ENCODE data around the gene SKI.
"Not testable (repeated sequence)": the region's sequence is repeated elsewhere in the genome, so short reads cannot be mapped to it uniquely, and the experiment has no call there.

SKI gene

DNA sequence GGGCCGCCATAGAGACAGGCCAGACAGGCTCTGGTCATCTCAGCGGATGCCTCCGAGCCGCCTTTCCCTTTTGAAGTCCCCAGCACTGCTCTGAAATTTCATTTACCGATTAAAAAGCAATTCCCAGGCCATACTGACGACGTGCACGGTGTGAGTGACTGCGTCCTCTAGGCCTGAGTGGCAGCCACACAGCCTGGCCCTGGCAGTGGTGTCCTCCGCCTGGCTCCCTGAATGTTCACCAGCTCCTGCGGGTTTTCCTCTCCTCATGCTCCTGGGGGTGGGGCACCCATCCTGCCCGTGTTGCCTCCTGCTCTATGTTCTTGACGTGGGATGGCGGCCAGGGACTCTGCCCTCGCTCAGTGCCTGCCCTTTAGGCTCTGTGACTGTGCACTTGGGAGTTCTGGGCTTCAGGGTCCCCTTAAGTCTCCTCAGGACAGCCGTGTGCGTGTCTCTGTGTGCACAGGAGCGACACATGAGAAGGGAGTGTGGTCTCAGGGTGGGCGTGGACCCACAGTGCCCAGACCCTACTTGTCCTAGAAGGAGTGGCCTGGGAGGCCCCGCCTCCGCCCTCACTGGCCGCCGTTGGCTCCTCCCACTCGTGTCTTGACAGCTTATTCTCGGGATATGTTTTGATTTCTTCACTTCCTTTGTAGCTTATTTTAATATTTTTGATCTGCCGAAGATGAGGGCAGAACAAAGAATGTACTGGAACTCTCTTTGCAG is 3.6 kb downstream of the SKI start:
- DNase-seq = peak; percentile 91

- DNase-seq = no peak
Observed at GRCh38 chr1:2232255-2232915, 4.3 kb downstream of the SKI start.

DNA sequence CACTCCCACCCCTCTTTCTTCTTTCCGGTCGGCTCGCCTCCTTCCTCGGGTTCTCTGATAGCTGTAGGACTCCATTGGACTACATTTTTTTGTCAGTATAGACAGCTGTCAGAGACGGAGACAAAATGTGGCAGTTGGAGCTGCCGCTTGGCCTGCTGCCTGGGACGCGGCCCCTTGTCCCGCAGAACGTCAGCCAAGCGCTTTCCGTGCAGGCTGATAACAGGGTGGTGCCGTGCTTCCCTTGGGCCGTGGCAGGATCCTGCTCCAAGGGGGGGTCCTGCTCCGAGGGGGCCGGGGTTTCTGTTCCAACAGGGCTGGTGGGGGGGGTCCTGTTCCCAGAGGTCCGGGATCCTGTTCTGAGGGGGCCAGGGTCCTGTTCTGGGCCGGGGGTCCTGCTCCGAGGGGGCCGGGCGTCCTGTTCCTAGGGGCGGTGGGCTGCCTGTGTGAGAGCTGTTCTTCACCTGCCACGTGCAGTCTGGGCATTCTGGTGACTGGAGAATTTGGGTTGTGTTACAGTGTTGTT is 4.9 kb downstream of the SKI start:
- DNase-seq = peak; percentile 9

GRCh38 chr1:2233468-2233867 is 5.3 kb downstream of the SKI start:
- peak; percentile 7 for DNase-seq

GRCh38 chr1:2233997-2234761 is 6.1 kb downstream of the SKI start:
- DNase-seq = peak; percentile 86

- peak; percentile 49 for DNase-seq
Observed at GRCh38 chr1:2234762-2235113, 6.6 kb downstream of the SKI start.

- DNase-seq = peak; percentile 2
Observed at GRCh38 chr1:2235300-2235998, 7.3 kb downstream of the SKI start.

GRCh38 chr1:2236695-2237677 is 8.9 kb downstream of the SKI start:
- DNase-seq = peak; percentile 75

DNA sequence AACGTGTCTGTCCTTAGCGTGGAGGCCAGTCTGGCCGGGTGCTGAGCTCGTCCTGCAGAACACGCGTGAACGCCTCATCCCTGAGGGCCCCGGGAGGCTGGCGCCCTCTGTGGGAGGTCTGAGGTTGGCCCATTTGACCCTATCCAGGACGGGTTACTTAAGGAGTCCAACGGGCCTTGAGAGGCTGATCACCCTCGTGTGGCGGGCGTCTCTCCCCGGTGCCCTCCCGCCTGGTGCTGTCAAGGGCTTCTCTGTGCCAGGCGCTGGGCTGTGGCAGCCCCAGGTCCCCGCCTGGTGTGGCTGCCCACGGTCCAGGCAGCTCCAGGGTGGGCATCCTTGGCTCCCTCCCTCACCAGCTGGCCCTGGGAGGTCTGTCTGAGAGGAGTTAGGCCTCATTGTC is 9.7 kb downstream of the SKI start:
- peak; percentile 4 for DNase-seq

DNA sequence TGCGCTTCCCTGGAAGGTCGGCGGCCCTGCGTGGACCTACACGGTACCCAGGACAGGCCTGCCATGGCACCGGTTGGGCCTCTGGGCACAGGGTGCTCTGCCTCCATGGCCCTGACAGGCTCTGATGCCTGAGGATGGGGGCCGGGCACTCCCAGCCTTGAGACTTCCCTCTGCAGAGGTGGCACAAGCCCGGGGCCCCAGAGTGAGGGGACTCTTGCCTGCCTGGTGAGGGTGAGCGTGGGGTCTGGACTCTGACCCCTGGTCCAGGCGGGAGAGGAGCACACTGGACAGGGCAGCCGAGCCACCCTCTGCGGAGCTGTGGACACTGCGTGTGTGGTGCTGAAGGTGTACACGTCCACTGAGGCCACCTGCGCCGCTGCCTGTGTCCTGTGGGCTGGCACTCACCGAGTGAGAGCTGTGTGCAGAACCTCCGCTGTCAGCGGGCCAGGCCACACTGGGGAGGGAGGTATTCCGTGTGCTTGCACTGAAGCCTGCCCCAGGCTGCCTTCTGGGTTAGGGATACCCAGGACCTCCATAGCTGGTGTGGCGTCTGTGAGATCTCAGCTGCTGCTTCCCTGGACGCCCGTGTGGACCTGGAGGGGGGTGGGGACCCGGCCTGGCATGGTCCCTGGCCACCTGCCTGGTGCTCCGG is 10.4 kb downstream of the SKI start:
- DNase-seq = no peak

DNA sequence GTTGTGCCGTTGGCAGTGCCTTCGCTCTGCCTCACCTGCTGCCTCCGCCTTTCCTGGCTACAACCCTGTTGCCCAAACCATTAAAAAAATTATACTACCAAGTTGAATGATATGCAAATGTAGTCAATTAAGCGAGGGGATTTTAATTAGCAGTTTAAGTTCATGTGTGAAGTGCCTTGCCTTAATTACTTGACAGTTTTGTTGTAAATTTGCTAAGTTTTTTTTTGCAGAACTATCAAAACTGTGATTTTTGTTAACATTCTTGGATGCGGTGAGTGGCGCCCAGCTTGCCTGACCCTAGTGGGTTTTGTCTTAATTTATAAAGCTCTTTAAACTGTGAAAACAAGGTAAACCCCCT is 10.9 kb downstream of the SKI start:
- no peak for DNase-seq

DNA sequence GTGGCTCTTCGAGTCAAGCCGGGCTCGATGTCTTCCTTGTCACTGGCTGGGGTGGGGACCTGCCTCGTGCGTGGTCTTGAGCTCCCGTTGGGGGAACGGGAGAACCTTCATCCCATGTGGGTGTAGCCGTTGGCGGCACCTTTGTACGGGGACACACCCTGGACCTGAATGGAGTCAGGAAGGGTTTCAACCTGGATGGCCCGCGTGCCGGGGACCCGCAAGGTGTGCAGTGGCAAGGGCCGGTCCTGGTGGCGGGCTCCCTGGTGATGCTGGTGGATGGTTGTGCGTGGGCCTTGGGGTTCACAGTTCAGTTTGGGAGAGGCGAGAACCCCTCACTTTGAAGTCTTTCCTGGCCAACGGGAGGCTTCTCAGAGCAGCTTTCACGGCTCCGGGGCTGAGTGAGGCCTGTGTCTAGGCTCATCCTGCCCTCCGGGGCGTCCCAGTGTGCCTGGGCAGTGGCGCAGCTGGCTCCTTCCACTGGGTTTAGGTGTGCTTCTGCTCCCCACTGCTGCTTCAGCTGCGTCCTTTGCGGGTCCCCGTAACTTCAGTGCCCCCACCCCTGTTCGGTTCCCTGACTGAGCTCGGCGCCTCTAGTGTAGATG is 11.4 kb downstream of the SKI start:
- DNase-seq = no peak

DNA sequence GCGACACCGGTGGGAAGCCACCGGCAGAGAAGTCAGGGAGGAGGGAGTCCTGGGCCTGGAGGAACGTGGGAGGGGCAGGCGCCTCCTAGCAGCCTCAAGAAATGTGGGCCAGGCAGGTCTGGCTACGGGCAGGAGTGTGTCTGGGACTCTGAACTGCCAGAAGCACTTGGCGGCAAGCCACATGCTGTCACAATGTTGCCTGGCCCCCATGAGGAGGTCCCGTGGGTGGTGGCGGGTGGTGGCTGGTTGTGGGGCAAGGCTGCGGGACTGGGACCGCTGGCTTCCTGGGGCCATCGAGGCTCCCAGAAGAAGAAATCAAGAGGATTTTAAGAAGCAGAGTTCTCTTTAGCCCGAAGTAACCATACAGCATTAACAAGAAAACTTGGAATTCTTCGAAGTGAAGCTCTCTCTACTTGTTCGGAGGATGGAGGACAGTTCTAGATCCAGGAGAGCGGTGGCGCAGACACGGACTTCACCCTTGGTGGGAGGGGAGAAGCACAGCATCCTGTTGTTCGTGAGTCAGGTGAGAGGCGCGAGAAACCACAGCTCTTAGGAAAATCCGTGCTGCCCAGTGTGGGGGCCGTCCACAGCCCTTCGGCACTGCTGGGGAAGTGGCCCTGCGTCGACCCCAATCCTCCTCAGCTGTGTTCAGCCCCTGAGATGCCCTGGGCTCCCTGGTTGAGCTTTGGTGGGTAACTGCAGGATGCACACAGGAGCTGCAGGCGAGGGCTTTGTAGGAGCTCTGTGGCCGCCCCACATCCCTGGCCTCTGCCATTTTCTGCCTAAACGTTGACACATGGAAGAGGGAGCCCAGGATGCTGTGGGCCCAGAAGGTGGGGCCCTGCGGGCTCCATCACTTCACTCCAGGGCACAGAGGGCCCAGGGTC is 12.4 kb downstream of the SKI start:
- DNase-seq = peak; percentile 45

- no peak for DNase-seq
Observed at GRCh38 chr1:2241820-2242219, 13.7 kb downstream of the SKI start.

DNA sequence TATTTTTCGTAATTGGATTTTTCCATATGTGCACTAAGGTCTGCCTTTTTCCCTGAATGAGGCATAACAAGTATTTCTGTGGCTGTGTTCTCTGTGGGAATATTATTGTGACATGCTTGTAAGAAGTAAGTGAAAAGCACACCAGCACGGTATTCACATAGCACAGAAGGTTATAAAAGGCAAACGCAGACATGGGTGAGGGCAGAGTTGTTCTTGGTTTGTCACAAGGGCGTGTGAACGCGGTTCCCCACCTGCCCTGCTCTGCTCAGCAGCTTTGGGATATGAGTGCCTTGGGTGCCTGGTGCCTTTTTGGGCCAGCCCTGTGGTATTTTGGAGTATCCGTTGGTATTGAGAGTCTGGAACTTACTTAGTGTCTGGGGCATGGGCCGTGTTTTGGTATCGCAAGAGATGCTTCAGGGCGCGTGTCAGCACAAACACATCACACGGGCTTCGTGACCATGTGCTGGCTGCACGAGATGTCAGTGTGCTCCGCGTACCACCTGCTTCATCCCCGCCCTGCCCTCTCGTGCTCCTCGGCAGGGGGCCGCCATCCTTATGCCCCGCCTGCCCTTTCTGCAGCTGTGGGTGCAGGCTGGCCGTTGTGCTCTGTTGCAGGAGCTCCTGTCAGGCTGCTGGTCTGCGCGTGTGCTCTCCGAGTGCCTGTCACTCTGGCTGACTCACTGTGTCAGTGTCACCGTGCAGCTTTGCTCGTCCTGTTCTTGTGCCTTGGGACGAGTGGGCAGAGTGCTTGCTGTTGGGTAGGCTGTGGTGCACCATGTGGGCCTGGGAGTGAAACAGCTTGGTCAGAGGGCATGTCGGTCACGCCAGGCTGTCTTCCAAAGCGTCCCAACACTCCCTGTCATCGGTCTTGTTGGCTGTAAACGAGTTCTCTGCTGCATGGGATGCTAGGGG is 15.0 kb downstream of the SKI start:
- DNase-seq = no peak

- not testable (repeated sequence) for DNase-seq
Observed at GRCh38 chr1:2247045-2247394, 18.9 kb downstream of the SKI start.

DNA sequence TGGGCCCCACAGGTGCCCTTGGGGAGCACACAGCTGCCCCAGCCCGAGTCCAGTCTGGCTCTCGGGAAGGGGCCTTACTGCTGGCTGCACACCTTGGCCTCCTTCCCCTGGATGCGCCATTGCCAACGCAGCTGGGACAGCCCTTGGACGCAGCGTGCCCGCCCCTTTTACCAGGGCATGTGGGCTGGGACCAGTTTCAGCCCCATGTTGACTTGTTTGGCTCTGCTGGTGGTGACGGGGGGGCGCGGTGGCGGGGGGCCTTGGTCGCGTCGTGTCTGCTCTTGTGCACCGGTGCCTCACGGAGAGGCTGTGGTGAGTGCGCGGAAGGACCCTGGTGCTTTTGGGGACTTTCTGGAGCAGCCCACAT is 19.6 kb downstream of the SKI start:
- DNase-seq = no peak

DNA sequence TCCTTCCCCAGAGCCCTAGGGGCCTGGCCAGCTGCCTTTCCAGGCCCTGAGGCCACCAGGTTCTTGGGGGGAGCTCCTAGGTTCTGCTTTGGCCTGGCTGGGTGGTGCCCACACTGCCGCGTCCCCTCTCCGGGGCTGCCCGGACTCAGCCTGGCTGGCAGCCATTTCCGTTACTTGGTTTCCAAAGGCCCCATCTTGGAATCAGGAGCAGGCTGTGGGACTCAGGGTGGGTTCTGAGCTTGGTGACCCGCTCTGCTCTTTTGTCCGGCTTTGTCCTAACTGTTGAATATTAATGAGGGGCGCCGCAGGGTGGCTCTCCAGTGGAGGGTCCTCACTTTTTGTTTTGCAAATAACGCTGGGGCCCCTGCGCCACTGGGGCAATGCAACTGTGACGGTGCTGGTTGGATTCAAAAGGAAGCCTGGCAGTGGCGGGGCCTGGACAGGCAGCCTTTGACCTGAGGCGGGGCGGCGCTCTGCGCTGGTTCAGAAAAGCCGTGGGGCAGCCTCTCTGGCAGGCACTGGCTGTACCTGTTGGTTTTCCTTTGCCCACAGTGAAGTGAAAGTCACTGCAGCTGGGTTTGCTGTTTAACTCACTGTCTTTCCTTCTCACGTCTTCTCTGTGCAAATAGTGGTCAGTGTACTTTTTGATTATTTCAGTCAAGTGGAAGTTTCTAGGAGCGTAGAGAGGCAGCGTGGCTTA is 20.2 kb downstream of the SKI start:
- DNase-seq = no peak

Data from CD4-positive, alpha-beta T cell treated with Interleukin-6 for 4 hours (primary cell).